ENCODE measurements around the gene NAA50. TPM values are rescaled to one million over a fixed set of nuclear protein-coding genes. Genes with fewer than 3 reads are reported as not detected.

The NAA50 gene
- total and polyA plus RNA-seq, 2 of the 13 experiments (the other 11 are each of a cell fraction or from before 2014, with no cell fraction given) = 30.2 to 233 TPM

GRCh38 chr3:113697500-113698090 lies 48.5 kb downstream of the NAA50 start (continued):
- TF ChIP-seq LRRFIP1 (CRISPR knock-in tag; conservative IDR thresholded peaks at IDR 0.05) (no peak), ATF2 (CRISPR knock-in tag; IDR thresholded peaks at IDR 0.05) (0 out of 2 replicates have a peak, but pooled peaks have one; percentile 22), IRF2 (CRISPR knock-in tag; IDR thresholded peaks at IDR 0.05) (peak; percentile 18; the same call in 1 of the 2 replicates), PBX2 (CRISPR knock-in tag; IDR thresholded peaks at IDR 0.05) (no peak), MYC (CRISPR knock-in tag; IDR thresholded peaks at IDR 0.05; ENCODE audit: borderline replicate concordance) (no peak), FOSL1 (CRISPR knock-in tag; IDR thresholded peaks at IDR 0.05; ENCODE audit: borderline replicate concordance) (no peak), GATAD1 (CRISPR knock-in tag; IDR thresholded peaks at IDR 0.05) (no peak), ZFX (CRISPR knock-in tag; IDR thresholded peaks at IDR 0.05; ENCODE audit: low read depth) (0 out of 2 replicates have a peak, but pooled peaks have one; percentile 5), RBM22 (optimal IDR thresholded peaks at IDR 0.05; ENCODE audit: low read length) (no peak), ZNF510 (CRISPR knock-in tag; IDR thresholded peaks at IDR 0.05; ENCODE audit: low read depth) (0 out of 2 replicates have a peak, but pooled peaks have one; percentile 38), POLR2AphosphoS5 (IDR thresholded peaks at IDR 0.05; ENCODE audit: low read depth, low read length) (peak; percentile 39; the same call in 1 of the 2 replicates), ZNF552 (CRISPR knock-in tag; IDR thresholded peaks at IDR 0.05; ENCODE audit: borderline replicate concordance) (no peak), MAFG (CRISPR knock-in tag; IDR thresholded peaks at IDR 0.05) (no peak), RARA (CRISPR knock-in tag; IDR thresholded peaks at IDR 0.05) (no peak), HMGXB3 (CRISPR knock-in tag; IDR thresholded peaks at IDR 0.05; ENCODE audit: borderline replicate concordance) (no peak), ARHGAP35 (CRISPR knock-in tag; IDR thresholded peaks at IDR 0.05; ENCODE audit: borderline replicate concordance) (no peak), ZNF280D (CRISPR knock-in tag; IDR thresholded peaks at IDR 0.05) (no peak)

Measured in HepG2 (cell line).